Spleen (tissue), 11 donors: Measurements from ENCODE around the gene SET. TPM values are rescaled to one million over a fixed set of nuclear protein-coding genes. Genes with fewer than 3 reads are reported as not detected.

ENCODE experiments used
- DNase-seq: peaks from one replicate; pipeline ENCODE4 v3.0.0-alpha.2; 2020
- H3K27ac ChIP-seq, 8 donors: fragments of 200-600 bp; sonication (generic) in 7 of 8; 1 replicate in 4 of 8; 2 replicates in 4 of 8; pipeline versions ENCODE4 v1.5.0 to v1.8.0; 2016 to 2021; ENCODE audit warnings: inconsistent platforms in 4 of 8, mild to moderate bottlenecking in 4 of 8, moderate library complexity in 1 of 8
- H3K27me3 ChIP-seq, 7 donors: fragments of 200-600 bp; sonication (generic) in 6 of 7; replicated peaks in 1 of 7; 1 replicate in 4 of 7; 2 replicates in 3 of 7; pipeline versions ENCODE4 v1.5.0 to v1.8.0; 2016 to 2021; ENCODE audit warnings: inconsistent platforms in 3 of 7, mild to moderate bottlenecking in 1 of 7
- H3K36me3 ChIP-seq, 6 donors: fragments of 200-600 bp; sonication (generic) in 5 of 6; 1 replicate in 4 of 6; 2 replicates in 2 of 6; pipeline versions ENCODE4 v1.5.0 to v1.8.0; 2016 to 2021; ENCODE audit warnings: inconsistent platforms in 2 of 6
- H3K4me1 ChIP-seq, 6 donors: fragments of 200-600 bp; sonication (generic) in 5 of 6; 1 replicate in 3 of 6; 2 replicates in 3 of 6; pipeline versions ENCODE4 v1.5.0 to v1.8.0; 2016 to 2021; ENCODE audit warnings: inconsistent platforms in 3 of 6
- H3K4me3 ChIP-seq, 8 donors: fragments of 200-600 bp; sonication (generic) in 7 of 8; 1 replicate in 4 of 8; 2 replicates in 4 of 8; pipeline versions ENCODE4 v1.5.0 to v1.8.0; 2016 to 2021; ENCODE audit warnings: inconsistent platforms in 4 of 8, mild to moderate bottlenecking in 4 of 8, moderate library complexity in 2 of 8
- H3K9me3 ChIP-seq, 8 donors: fragments of 200-600 bp; sonication (generic) in 7 of 8; 1 replicate in 4 of 8; 2 replicates in 4 of 8; pipeline versions ENCODE4 v1.5.0 to v1.8.0; 2016 to 2021; ENCODE audit warnings: inconsistent platforms in 4 of 8
- CTCF ChIP-seq, 11 experiments: fragments of 200-600 bp in 7 of 11; fragments of 450-650 bp in 4 of 11; sonication (generic) in 4 of 11; IDR thresholded peaks in 8 of 11; conservative IDR thresholded peaks in 3 of 11; 1 replicate in 7 of 11; 2 replicates in 4 of 11; pipeline versions ENCODE4 v1.4.0 to v1.8.0; 2016 to 2021; ENCODE audit warnings: antibody characterized with exemption in 11 of 11, inconsistent platforms in 4 of 11, mild to moderate bottlenecking in 1 of 11
- POLR2A ChIP-seq, 3 donors: fragments of 450-650 bp; IDR thresholded peaks; one replicate each; pipeline ENCODE4 v1.5.1; 2017; ENCODE audit warnings: antibody characterized with exemption in 3 of 3, mild to moderate bottlenecking in 1 of 3
- POLR2AphosphoS5 ChIP-seq, 3 donors: sonication (generic); formaldehyde crosslinking; IDR thresholded peaks; one replicate each; pipeline ENCODE4 v1.5.1; 2017; ENCODE audit warnings: antibody characterized with exemption in 3 of 3
- WGBS, 5 donors: extraction: QIAGEN DNeasy Blood & Tissue Kit in 3 of 5; methylation state at CpG; one replicate each; pipeline versions ENCODE4 v1.1.5 to v1.1.7; 2013 to 2018; 5-methylcytosine and 5-hydroxymethylcytosine counted together
- intact Hi-C: fragments of 100-400 bp; cut with DNase I; formaldehyde crosslinking; loops from one replicate; pipeline ENCODE4 v1.15.0; 2023; ENCODE audit warnings: low total_unique reads
- polyA plus RNA-seq, 3 donors: library from polyadenylated mRNA; stranded (reverse); fragments of 200-250 nt; gene quantifications; one replicate each; pipeline ENCODE4 v1.2.1, GENCODE V29; 2013
- total RNA-seq, 7 donors: library from RNA; depleted of rRNA in 3 of 7; stranded (reverse); fragments of >200 nt in 3 of 7; fragmentation: NEBNext Ultra II Directional in 4 of 7; extraction: Animal tissue kit (Norgen Biotek cat#: 25700) in 4 of 7; gene quantifications; one replicate each; pipeline versions ENCODE4 v1.1.0 to v1.2.1, GENCODE V29; 2016 to 2021
- donor health status: healthy with polysubstance abuse.
- donor health status: DM: no; HTN: no; CAD: no; lungs with moderate emphysema.
- donor health status: DM: no; HTN: no; CAD: no.
- donor health status: Bipolar disorder and iron deficiency.
- donor health status: healthy.
- donor health status: DM: no; HTN: no; CAD: no.
- donor health status: DM: yes; HTN: yes; CAD: no.

SET gene
- total and polyA plus RNA-seq, 10 donors, result 127 to 251 (median 205) TPM

- Histone ChIP-seq H3K4me1 (peaks cover 0 to 59% (median 18%) of the 10 kb centered on the region in 6 donors), H3K27ac (no peak overlapping the region), H3K9me3 (no peaks in the 10 kb centered on the region), H3K27me3 (no peaks in the 10 kb centered on the region), H3K4me3 (no peak overlapping the region), H3K36me3 (peaks cover 0 to 72% (median 35%) of the 10 kb centered on the region in 6 donors)
- WGBS, 5 donors, result 82 to 93% (median 85%) methylated on average over 9 of the region's 9 CpGs
- TF ChIP-seq POLR2AphosphoS5 (IDR thresholded peaks at IDR 0.05) (peak in 1 of 3 donors; percentile 10), CTCF (IDR thresholded peaks at IDR 0.05 in 8 of 11, conservative IDR thresholded peaks at IDR 0.05 in 3 of 11) (no peak), POLR2A (IDR thresholded peaks at IDR 0.05) (no peak)
- DNase-seq, result no peak
- intact Hi-C loops, result no loop called here
Observed at GRCh38 chr9:128731691-128732090, 42.7 kb downstream of the SET start.

- no peaks in the 10 kb centered on the region for H3K9me3 ChIP-seq
- peaks cover 0 to 81% (median 39%) of the 10 kb centered on the region in 6 donors for H3K36me3 ChIP-seq
- peaks cover 0 to 57% (median 18%) of the 10 kb centered on the region in 6 donors for H3K4me1 ChIP-seq
- H3K4me3 ChIP-seq, result no peak overlapping the region
- TF ChIP-seq POLR2AphosphoS5 (IDR thresholded peaks at IDR 0.05), result no peak
- TF ChIP-seq POLR2A (IDR thresholded peaks at IDR 0.05), result no peak
- no peak for TF ChIP-seq CTCF (IDR thresholded peaks at IDR 0.05 in 8 of 11, conservative IDR thresholded peaks at IDR 0.05 in 3 of 11)
- 85 to 94% (median 89%) methylated on average over 13 of the region's 13 CpGs for WGBS, 5 donors
- intact Hi-C loops, result no loop called here
- no peak overlapping the region for H3K27ac ChIP-seq
- no peaks in the 10 kb centered on the region for H3K27me3 ChIP-seq
- DNase-seq, result no peak
Observed at GRCh38 chr9:128732576-128732975, 43.6 kb downstream of the SET start.

- peaks cover 0 to 88% (median 39%) of the 10 kb centered on the region in 6 donors for H3K36me3 ChIP-seq
- H3K4me3 ChIP-seq, result no peak overlapping the region
Observed at GRCh38 chr9:128733256-128733655, 44.2 kb downstream of the SET start.

GRCh38 chr9:128735373-128735772 lies 46.4 kb downstream of the SET start:
- WGBS, 5 donors, result 64 to 95% (median 80%) methylated on average over 1 to 2 of the region's 2 CpGs
- DNase-seq, result no peak
- peaks cover 0 to 95% (median 50%) of the 10 kb centered on the region in 6 donors for H3K36me3 ChIP-seq

More at GRCh38 chr9:128733256-128733655, 44.2 kb downstream of the SET start:
- TF ChIP-seq POLR2A (IDR thresholded peaks at IDR 0.05), result no peak
- peak in 2 of 3 donors; percentile 5 to 11 for TF ChIP-seq POLR2AphosphoS5 (IDR thresholded peaks at IDR 0.05)
- peak in 9 of 11 experiments; percentile 28 to 61 (median 46) for TF ChIP-seq CTCF (IDR thresholded peaks at IDR 0.05 in 8 of 11, conservative IDR thresholded peaks at IDR 0.05 in 3 of 11)
- Histone ChIP-seq H3K27me3 (no peaks in the 10 kb centered on the region), H3K9me3 (no peaks in the 10 kb centered on the region), H3K27ac (peak overlapping the region in 1 of 8 donors; percentile 33), H3K4me1 (peaks cover 0 to 50% (median 16%) of the 10 kb centered on the region in 6 donors)
- WGBS, 5 donors, result 46 to 56% (median 51%) methylated on average over 9 of the region's 9 CpGs
- intact Hi-C loops, result no loop called here
- no peak for DNase-seq

More at GRCh38 chr9:128735373-128735772, 46.4 kb downstream of the SET start:
- Histone ChIP-seq H3K4me3 (no peak overlapping the region), H3K9me3 (no peaks in the 10 kb centered on the region), H3K27ac (no peak overlapping the region), H3K27me3 (no peaks in the 10 kb centered on the region), H3K4me1 (peaks cover 0 to 30% (median 9%) of the 10 kb centered on the region in 6 donors)
- no peak for TF ChIP-seq POLR2A (IDR thresholded peaks at IDR 0.05)
- TF ChIP-seq POLR2AphosphoS5 (IDR thresholded peaks at IDR 0.05), result no peak
- TF ChIP-seq CTCF (IDR thresholded peaks at IDR 0.05 in 8 of 11, conservative IDR thresholded peaks at IDR 0.05 in 3 of 11), result no peak
- intact Hi-C loops, result no loop called here
